HEK293T (cell line): ENCODE measurements around the gene MICAL2.

Source experiments
- BHLHE40 ChIP-seq: fragments of 450-650 bp; IDR thresholded peaks from 2 replicates; pipeline ENCODE4 v1.6.1; 2016; ENCODE audit warnings: mild to moderate bottlenecking, moderate library complexity, borderline replicate concordance
- FOXK2 ChIP-seq: fragments of 450-650 bp; IDR thresholded peaks from 2 replicates; pipeline ENCODE4 v1.6.1; 2016; ENCODE audit warnings: mild to moderate bottlenecking
- FOXM1 ChIP-seq: fragments of 450-650 bp; IDR thresholded peaks from 2 replicates; pipeline ENCODE4 v1.6.1; 2017; ENCODE audit warnings: mild to moderate bottlenecking, borderline replicate concordance
- HDGF ChIP-seq: fragments of 450-650 bp; IDR thresholded peaks from 2 replicates; pipeline ENCODE4 v1.6.1; 2017; ENCODE audit warnings: antibody characterized with exemption, borderline replicate concordance
- PKNOX1 ChIP-seq: fragments of 450-650 bp; IDR thresholded peaks from 2 replicates; pipeline ENCODE4 v1.6.1; 2016
- SP1 ChIP-seq: fragments of 450-650 bp; IDR thresholded peaks from 2 replicates; pipeline ENCODE4 v1.6.1; 2017

DNA sequence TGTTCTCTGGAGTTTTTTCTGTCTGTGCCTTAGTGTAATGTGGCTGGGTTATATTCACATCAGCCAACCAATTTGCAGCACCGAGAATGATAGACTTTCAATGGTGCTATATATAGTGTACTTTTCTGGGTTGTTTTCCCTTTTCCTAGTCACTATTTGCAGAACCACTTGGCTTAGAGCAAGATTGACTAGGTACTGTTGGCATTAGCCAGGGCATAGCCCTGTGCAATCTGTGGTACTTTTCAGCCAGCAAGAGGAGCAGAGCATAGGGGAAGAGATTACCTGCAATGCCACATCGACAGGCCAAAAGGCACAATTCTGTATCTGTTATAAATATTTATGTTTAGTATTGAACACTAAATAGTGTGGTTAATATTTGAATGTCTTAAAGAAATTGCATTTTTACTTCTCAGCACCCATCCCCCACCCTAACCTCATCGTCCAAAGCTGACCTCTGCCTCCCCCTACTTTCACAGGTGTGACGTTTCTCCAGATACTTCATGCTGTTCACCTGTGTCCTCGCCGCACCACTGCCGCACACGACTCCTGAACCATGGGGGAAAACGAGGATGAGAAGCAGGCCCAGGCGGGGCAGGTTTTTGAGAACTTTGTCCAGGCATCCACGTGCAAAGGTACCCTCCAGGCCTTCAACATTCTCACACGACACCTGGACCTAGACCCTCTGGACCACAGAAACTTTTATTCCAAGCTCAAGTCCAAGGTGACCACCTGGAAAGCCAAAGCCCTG lies 51.4 kb downstream of the MICAL2 start:
- TF ChIP-seq SP1 (no peak), FOXM1 (no peak), FOXK2 (no peak), PKNOX1 (no peak), BHLHE40 (no peak), HDGF (no peak)
